Nephron (organoid): ENCODE data around the gene SMARCB1.
A peak's percentile ranks its signal among the peaks of the same experiment; 100 is the strongest.

Experiments used
- H3K27ac Mint-ChIP-seq, 3 experiments: 2 replicates each; pipeline ENCODE4 v1.8.0; 2020; ENCODE audit warnings: mixed read lengths in 3 of 3, mild to moderate bottlenecking in 2 of 3, moderate library complexity in 1 of 3
- H3K27me3 Mint-ChIP-seq: 2 replicates; pipeline ENCODE4 v1.8.0; 2021; ENCODE audit warnings: low read depth, mild to moderate bottlenecking, moderate library complexity, mixed read lengths
- H3K36me3 Mint-ChIP-seq: 2 replicates; pipeline ENCODE4 v1.8.0; 2020; ENCODE audit warnings: low read depth, mixed read lengths
- H3K4me1 Mint-ChIP-seq: 2 replicates; pipeline ENCODE4 v1.8.0; 2020; ENCODE audit warnings: mixed read lengths
- H3K4me3 Mint-ChIP-seq, 3 experiments: 2 replicates each; pipeline ENCODE4 v1.8.0; 2020; ENCODE audit warnings: mild to moderate bottlenecking in 3 of 3, mixed read lengths in 3 of 3, moderate library complexity in 2 of 3
- H3K9me3 Mint-ChIP-seq: 2 replicates; pipeline ENCODE4 v1.8.0; 2020; ENCODE audit warnings: mixed read lengths
- CTCF ChIP-seq, 3 experiments: fragments of 200-600 bp; sonication (generic); IDR thresholded peaks; one replicate each; pipeline ENCODE4 v1.5.0; 2021; ENCODE audit warnings: antibody characterized with exemption in 3 of 3; ENCODE audit not compliant: unreplicated experiment in 3 of 3

Gene SMARCB1

GRCh38 chr22:23816156-23816976 lies 29.6 kb downstream of the SMARCB1 start:
- H3K4me3 Mint-ChIP-seq: no peak overlapping the region
- no peak for TF ChIP-seq CTCF (IDR thresholded peaks at IDR 0.05; ENCODE audit: unreplicated experiment in 3 of 3)
- no peaks in the 10 kb centered on the region for H3K27me3 Mint-ChIP-seq
- peak overlapping the region in 1 of 3 experiments; percentile 19 for H3K27ac Mint-ChIP-seq
- H3K9me3 Mint-ChIP-seq: no peaks in the 10 kb centered on the region
- peaks cover 87% of the 10 kb centered on the region for H3K36me3 Mint-ChIP-seq
- H3K4me1 Mint-ChIP-seq: no peaks in the 10 kb centered on the region

- Mint-ChIP-seq H3K9me3 (no peaks in the 10 kb centered on the region), H3K4me3 (no peak overlapping the region), H3K27ac (no peak overlapping the region), H3K27me3 (no peaks in the 10 kb centered on the region), H3K36me3 (peaks cover 85% of the 10 kb centered on the region), H3K4me1 (no peaks in the 10 kb centered on the region)
- no peak for TF ChIP-seq CTCF (IDR thresholded peaks at IDR 0.05; ENCODE audit: unreplicated experiment in 3 of 3)
Observed at GRCh38 chr22:23817146-23817545, 30.4 kb downstream of the SMARCB1 start.

- H3K4me1 Mint-ChIP-seq: peaks cover 5% of the 10 kb centered on the region
Observed at GRCh38 chr22:23818541-23818940, 31.8 kb downstream of the SMARCB1 start.

GRCh38 chr22:23820748-23821211 lies 34.0 kb downstream of the SMARCB1 start:
- H3K9me3 Mint-ChIP-seq: no peaks in the 10 kb centered on the region
- peaks cover 12% of the 10 kb centered on the region for H3K4me1 Mint-ChIP-seq
- peaks cover 85% of the 10 kb centered on the region for H3K36me3 Mint-ChIP-seq
- H3K27ac Mint-ChIP-seq: no peak overlapping the region
- no peak overlapping the region for H3K4me3 Mint-ChIP-seq
- H3K27me3 Mint-ChIP-seq: no peaks in the 10 kb centered on the region
- no peak for TF ChIP-seq CTCF (IDR thresholded peaks at IDR 0.05; ENCODE audit: unreplicated experiment in 3 of 3)

More at GRCh38 chr22:23818541-23818940, 31.8 kb downstream of the SMARCB1 start:
- no peak overlapping the region for H3K4me3 Mint-ChIP-seq
- no peak for TF ChIP-seq CTCF (IDR thresholded peaks at IDR 0.05; ENCODE audit: unreplicated experiment in 3 of 3)
- no peaks in the 10 kb centered on the region for H3K27me3 Mint-ChIP-seq
- H3K9me3 Mint-ChIP-seq: no peaks in the 10 kb centered on the region
- peaks cover 87% of the 10 kb centered on the region for H3K36me3 Mint-ChIP-seq
- no peak overlapping the region for H3K27ac Mint-ChIP-seq

GRCh38 chr22:23822101-23822671 lies 35.4 kb downstream of the SMARCB1 start:
- no peaks in the 10 kb centered on the region for H3K27me3 Mint-ChIP-seq
- no peak overlapping the region for H3K4me3 Mint-ChIP-seq
- peaks cover 82% of the 10 kb centered on the region for H3K36me3 Mint-ChIP-seq
- no peaks in the 10 kb centered on the region for H3K9me3 Mint-ChIP-seq
- H3K27ac Mint-ChIP-seq: peak overlapping the region in 2 of 3 experiments; percentile 38 to 66
- no peak for TF ChIP-seq CTCF (IDR thresholded peaks at IDR 0.05; ENCODE audit: unreplicated experiment in 3 of 3)
- H3K4me1 Mint-ChIP-seq: peaks cover 17% of the 10 kb centered on the region
